Osteoblast (primary cell): ENCODE measurements around the gene SERPINI1. TPM values are rescaled to one million over a fixed set of nuclear protein-coding genes. Genes with fewer than 3 reads are reported as not detected.
A peak's percentile ranks its signal among the peaks of the same experiment; 100 is the strongest.

Source experiments
- DNase-seq: peaks from one replicate; pipeline ENCODE4 v3.0.0; 2011; ENCODE audit warnings: low spot score, mixed read lengths; ENCODE audit not compliant: insufficient read length; ENCODE audit errors: missing footprints
- H2AFZ ChIP-seq: 2 replicates; pipeline ENCODE4 v1.6.0; 2011; ENCODE audit warnings: mild to moderate bottlenecking, low read length
- H3K27ac ChIP-seq: 2 replicates; pipeline ENCODE4 v1.5.1; 2011; ENCODE audit warnings: mild to moderate bottlenecking, low read depth, low read length, moderate library complexity
- H3K27me3 ChIP-seq: 2 replicates; pipeline ENCODE4 v1.6.0; 2012; ENCODE audit warnings: mild to moderate bottlenecking, control low read depth, inconsistent platforms, low read length, moderate library complexity; ENCODE audit not compliant: insufficient read depth
- H3K36me3 ChIP-seq: 2 replicates; pipeline ENCODE4 v1.5.1; 2011; ENCODE audit warnings: mild to moderate bottlenecking, low read length, control low read depth, moderate library complexity; ENCODE audit not compliant: insufficient read depth
- H3K4me1 ChIP-seq: 2 replicates; pipeline ENCODE4 v1.5.1; 2011; ENCODE audit warnings: mild to moderate bottlenecking, low read length, control low read depth, moderate library complexity; ENCODE audit not compliant: insufficient read depth
- H3K4me2 ChIP-seq: 2 replicates; pipeline ENCODE4 v1.6.0; 2011; ENCODE audit warnings: mild to moderate bottlenecking, low read length; ENCODE audit not compliant: insufficient read depth
- H3K4me3 ChIP-seq: fragments of 200-600 bp; sonication (generic); 3 replicates; pipeline ENCODE4 v1.5.1; 2012; ENCODE audit warnings: mild to moderate bottlenecking, low read length, inconsistent platforms; ENCODE audit not compliant: insufficient read depth
- H3K79me2 ChIP-seq: 2 replicates; pipeline ENCODE4 v1.6.0; 2012; ENCODE audit warnings: mild to moderate bottlenecking, low read length, control low read depth, inconsistent platforms; ENCODE audit not compliant: insufficient read depth
- H3K9me3 ChIP-seq: 2 replicates; pipeline ENCODE4 v1.5.1; 2011; ENCODE audit warnings: low read depth, low read length, control low read depth
- H4K20me1 ChIP-seq: 2 replicates; pipeline ENCODE4 v1.6.0; 2012; ENCODE audit warnings: mild to moderate bottlenecking, low read length, control low read depth; ENCODE audit not compliant: insufficient read depth
- CTCF ChIP-seq: IDR thresholded peaks from 2 replicates; pipeline ENCODE4 v1.5.1; 2011; ENCODE audit warnings: mild to moderate bottlenecking, low read depth, low read length, moderate library complexity; ENCODE audit errors: extremely low read depth
- total RNA-seq: library from RNA; depleted of rRNA; stranded (reverse); fragments of >200 nt; gene quantifications from 2 replicates; pipeline ENCODE4 v1.2.3, GENCODE V29; 2012

SERPINI1 gene
- total RNA-seq, 1 donor, result 1.4 TPM

GRCh38 chr3:167728632-167729323, 6.7 kb upstream of the SERPINI1 start:
- Histone ChIP-seq H2AFZ (no peak overlapping the region), H3K36me3 (no peaks in the 10 kb centered on the region), H3K27me3 (no peaks in the 10 kb centered on the region), H3K9me3 (no peaks in the 10 kb centered on the region), H3K79me2 (peaks cover 99% of the 10 kb centered on the region), H4K20me1 (peaks cover 71% of the 10 kb centered on the region), H3K4me2 (no peak overlapping the region), H3K4me3 (no peak overlapping the region), H3K4me1 (peaks cover 15% of the 10 kb centered on the region), H3K27ac (peak overlapping the region; percentile 51)
- no peak for TF ChIP-seq CTCF
- no peak for DNase-seq

- H2AFZ ChIP-seq, result no peak overlapping the region
- H3K79me2 ChIP-seq, result peaks cover 99% of the 10 kb centered on the region
- no peak overlapping the region for H3K4me2 ChIP-seq
- no peaks in the 10 kb centered on the region for H3K27me3 ChIP-seq
- H3K4me1 ChIP-seq, result peaks cover 18% of the 10 kb centered on the region
- peaks cover 71% of the 10 kb centered on the region for H4K20me1 ChIP-seq
- no peak overlapping the region for H3K27ac ChIP-seq
- H3K36me3 ChIP-seq, result no peaks in the 10 kb centered on the region
- no peak overlapping the region for H3K4me3 ChIP-seq
- H3K9me3 ChIP-seq, result no peaks in the 10 kb centered on the region
- no peak for DNase-seq
- TF ChIP-seq CTCF, result no peak
Measured at GRCh38 chr3:167729591-167729990, 5.9 kb upstream of the SERPINI1 start.

- DNase-seq, result no peak
- H3K4me1 ChIP-seq, result peaks cover 25% of the 10 kb centered on the region
- H3K27ac ChIP-seq, result no peak overlapping the region
- peaks cover 6% of the 10 kb centered on the region for H3K27me3 ChIP-seq
- H3K79me2 ChIP-seq, result peaks cover 83% of the 10 kb centered on the region
- no peaks in the 10 kb centered on the region for H3K36me3 ChIP-seq
- H2AFZ ChIP-seq, result no peak overlapping the region
- TF ChIP-seq CTCF, result no peak
- no peak overlapping the region for H3K4me3 ChIP-seq
- H3K4me2 ChIP-seq, result no peak overlapping the region
- no peaks in the 10 kb centered on the region for H3K9me3 ChIP-seq
- peaks cover 64% of the 10 kb centered on the region for H4K20me1 ChIP-seq
Measured at GRCh38 chr3:167731393-167731792, 4.1 kb upstream of the SERPINI1 start.

- peaks cover 11% of the 10 kb centered on the region for H3K27me3 ChIP-seq
- peaks cover 53% of the 10 kb centered on the region for H4K20me1 ChIP-seq
- no peak overlapping the region for H3K4me3 ChIP-seq
- H3K27ac ChIP-seq, result no peak overlapping the region
- H3K9me3 ChIP-seq, result no peaks in the 10 kb centered on the region
- H3K4me2 ChIP-seq, result peak overlapping the region; percentile 19
- H3K36me3 ChIP-seq, result no peaks in the 10 kb centered on the region
- no peak overlapping the region for H2AFZ ChIP-seq
- no peak for DNase-seq
- TF ChIP-seq CTCF, result no peak
- peaks cover 25% of the 10 kb centered on the region for H3K4me1 ChIP-seq
- peaks cover 72% of the 10 kb centered on the region for H3K79me2 ChIP-seq
Measured at GRCh38 chr3:167732313-167733065, 3.0 kb upstream of the SERPINI1 start.
